Uterus (tissue), 4 donors: ENCODE data around the gene SLC9C2. TPM values are rescaled to one million over a fixed set of nuclear protein-coding genes. Genes with fewer than 3 reads are reported as not detected.

Experiments used
- DNase-seq, 2 donors: peaks; one replicate each; pipeline ENCODE4 v3.0.0-alpha.2; 2019 to 2020
- H3K27ac ChIP-seq, 2 donors: fragments of 200-600 bp; sonication (generic); 1 replicate in 1 of 2; 2 replicates in 1 of 2; pipeline ENCODE4 v1.5.1; 2016 to 2018
- H3K27me3 ChIP-seq, 2 donors: fragments of 200-600 bp; sonication (generic); one replicate each; pipeline ENCODE4 v1.5.1; 2018 to 2019; ENCODE audit warnings: control low read depth in 1 of 2
- H3K36me3 ChIP-seq, 2 donors: fragments of 200-600 bp; sonication (generic); one replicate each; pipeline ENCODE4 v1.5.1; 2019; ENCODE audit warnings: control low read depth in 1 of 2
- H3K4me1 ChIP-seq, 2 donors: fragments of 200-600 bp; sonication (generic); one replicate each; pipeline ENCODE4 v1.5.1; 2018 to 2019; ENCODE audit warnings: control low read depth in 1 of 2
- H3K4me3 ChIP-seq, 2 donors: fragments of 200-600 bp; sonication (generic); 1 replicate in 1 of 2; 2 replicates in 1 of 2; pipeline ENCODE4 v1.5.1; 2018 to 2019; ENCODE audit warnings: mild to moderate bottlenecking in 1 of 2
- H3K9me3 ChIP-seq, 2 donors: fragments of 200-600 bp; sonication (generic); one replicate each; pipeline ENCODE4 v1.5.1; 2019; ENCODE audit warnings: control low read depth in 1 of 2
- CTCF ChIP-seq, 4 experiments: fragments of 200-600 bp in 2 of 4; fragments of 450-650 bp in 2 of 4; sonication (generic) in 2 of 4; IDR thresholded peaks; one replicate each; pipeline ENCODE4 v1.5.1; 2016 to 2019; ENCODE audit warnings: antibody characterized with exemption in 4 of 4, mild to moderate bottlenecking in 2 of 4, moderate library complexity in 1 of 4
- POLR2A ChIP-seq, 2 donors: fragments of 450-650 bp; IDR thresholded peaks; one replicate each; pipeline ENCODE4 v1.6.1; 2016; ENCODE audit warnings: antibody characterized with exemption in 2 of 2, mild to moderate bottlenecking in 1 of 2, moderate library complexity in 1 of 2
- intact Hi-C: fragments of 100-400 bp; cut with DNase I; formaldehyde crosslinking; loops from one replicate; pipeline ENCODE4 v1.15.1; 2023; ENCODE audit warnings: low total_unique reads
- total RNA-seq, 4 donors: library from RNA; depleted of rRNA in 3 of 4; stranded (reverse); fragments of >200 nt in 3 of 4; gene quantifications; one replicate each; pipeline versions ENCODE4 v1.1.0 to v1.2.4, GENCODE V29; 2014 to 2023
- donor health status: DM: yes; HTN: yes; CAD: no.

The SLC9C2 gene
- total RNA-seq, 4 donors from 2014 or later = 0.83 TPM; not detected in 3

GRCh38 chr1:173491508-173491907, 111.4 kb downstream of the SLC9C2 start:
- Histone ChIP-seq H3K27me3 (no peaks in the 10 kb centered on the region), H3K36me3 (no peaks in the 10 kb centered on the region), H3K4me3 (no peak overlapping the region), H3K9me3 (no peaks in the 10 kb centered on the region), H3K27ac (no peak overlapping the region), H3K4me1 (no peaks in the 10 kb centered on the region)
- TF ChIP-seq CTCF (IDR thresholded peaks at IDR 0.05) = no peak
- TF ChIP-seq POLR2A (IDR thresholded peaks at IDR 0.05) = no peak
- no peak for DNase-seq
- intact Hi-C loops = no loop called here

DNA sequence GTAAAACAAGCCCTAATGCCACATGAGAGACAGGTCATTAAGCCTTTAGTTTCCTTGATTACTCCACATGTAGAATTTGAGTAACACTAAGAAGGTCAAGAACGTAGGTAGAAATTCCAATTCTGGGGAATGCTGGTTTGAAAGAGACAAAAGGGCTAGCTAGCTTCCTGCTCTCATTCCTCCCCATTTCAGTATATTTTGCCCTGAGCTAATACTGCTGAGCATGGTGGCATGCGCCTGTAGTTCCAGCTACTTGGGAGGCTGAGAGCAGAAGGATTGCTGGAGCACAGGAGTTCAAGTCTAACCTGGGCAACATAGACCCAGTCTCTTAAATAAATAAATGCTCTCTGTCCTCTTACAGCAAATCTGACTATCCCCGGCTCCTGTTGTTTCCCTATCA, 112.9 kb downstream of the SLC9C2 start:
- Histone ChIP-seq H3K9me3 (no peaks in the 10 kb centered on the region), H3K4me1 (no peaks in the 10 kb centered on the region), H3K27me3 (no peaks in the 10 kb centered on the region), H3K36me3 (no peaks in the 10 kb centered on the region), H3K27ac (no peak overlapping the region), H3K4me3 (no peak overlapping the region)
- TF ChIP-seq POLR2A (IDR thresholded peaks at IDR 0.05) (no peak), CTCF (IDR thresholded peaks at IDR 0.05) (no peak)
- intact Hi-C loops = no loop called here
- DNase-seq = no peak

- TF ChIP-seq POLR2A (IDR thresholded peaks at IDR 0.05) (no peak), CTCF (IDR thresholded peaks at IDR 0.05) (no peak)
- Histone ChIP-seq H3K27me3 (no peaks in the 10 kb centered on the region), H3K4me3 (no peak overlapping the region), H3K9me3 (no peaks in the 10 kb centered on the region), H3K27ac (no peak overlapping the region), H3K4me1 (no peaks in the 10 kb centered on the region), H3K36me3 (no peaks in the 10 kb centered on the region)
- no peak for DNase-seq
- intact Hi-C loops = no loop called here
Measured at GRCh38 chr1:173489149-173489600, 113.7 kb downstream of the SLC9C2 start.

DNA sequence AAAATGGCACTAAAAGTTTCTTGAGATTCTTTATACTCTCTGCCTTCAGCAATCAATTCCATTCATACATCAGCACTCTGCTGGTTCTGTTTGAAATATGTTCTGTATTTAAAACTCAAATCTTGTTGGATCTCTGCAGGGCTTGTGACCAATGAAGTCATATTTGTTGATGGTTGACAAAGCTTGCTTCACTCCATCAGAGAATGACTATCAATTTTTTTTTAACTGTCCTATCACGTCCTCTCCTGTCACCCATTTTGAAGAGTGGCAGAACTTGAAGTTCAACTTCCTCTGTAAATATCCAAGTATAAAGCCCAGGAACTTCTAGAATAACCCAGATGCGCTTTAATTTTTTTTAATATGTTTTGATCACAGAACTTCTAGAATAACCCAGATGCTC, 114.9 kb downstream of the SLC9C2 start:
- Histone ChIP-seq H3K36me3 (no peaks in the 10 kb centered on the region), H3K27me3 (no peaks in the 10 kb centered on the region), H3K4me3 (no peak overlapping the region), H3K9me3 (no peaks in the 10 kb centered on the region), H3K27ac (no peak overlapping the region), H3K4me1 (no peaks in the 10 kb centered on the region)
- DNase-seq = no peak
- TF ChIP-seq CTCF (IDR thresholded peaks at IDR 0.05) = no peak
- TF ChIP-seq POLR2A (IDR thresholded peaks at IDR 0.05) = no peak
- intact Hi-C loops = no loop called here

- no peaks in the 10 kb centered on the region for H3K9me3 ChIP-seq
- no peaks in the 10 kb centered on the region for H3K36me3 ChIP-seq
- H3K27ac ChIP-seq = no peak overlapping the region
- H3K4me1 ChIP-seq = no peaks in the 10 kb centered on the region
- no peak for DNase-seq
- intact Hi-C loops = no loop called here
- TF ChIP-seq CTCF (IDR thresholded peaks at IDR 0.05) (no peak), POLR2A (IDR thresholded peaks at IDR 0.05) (no peak)
- H3K4me3 ChIP-seq = no peak overlapping the region
- no peaks in the 10 kb centered on the region for H3K27me3 ChIP-seq
Measured at GRCh38 chr1:173485401-173485800, 117.5 kb downstream of the SLC9C2 start.
